OCI-LY7 (cell line): ENCODE results near the gene MIS18A. TPM values are rescaled to one million over a fixed set of nuclear protein-coding genes. Genes with fewer than 3 reads are reported as not detected.

ENCODE experiments used
- BruUV-seq: library from RNA; stranded (reverse); fragments of 400-500 nt; replicated peaks from 2 replicates; lab custom pipeline; 2021; lab: Mats Ljungman, UMichigan
- CTCF ChIA-PET: fragments of 300-600 bp; sonication (Branson Sonifier 250); formaldehyde crosslinking; loops from one replicate; lab custom pipeline; 2022; ENCODE audit warnings: antibody characterized with exemption; ENCODE audit not compliant: unreplicated experiment; lab: Charles Lee
- POLR2A ChIA-PET: fragments of 300-600 bp; sonication (Branson Sonifier 250); formaldehyde crosslinking; loops from one replicate; lab custom pipeline; 2022; ENCODE audit warnings: antibody characterized with exemption; lab: Charles Lee
- DNase-seq: peaks from one replicate; pipeline ENCODE4 v3.0.0-alpha.2; 2015; ENCODE audit warnings: low spot score
- H2AFZ ChIP-seq: fragments of 200-600 bp; sonication (generic), shearing (Covaris generic); 2 replicates; pipeline ENCODE4 v1.6.1; 2014; ENCODE audit warnings: mild to moderate bottlenecking, antibody characterized with exemption, low read length, moderate library complexity
- H3K27ac ChIP-seq: fragments of 200-600 bp; sonication (generic); 2 replicates; pipeline ENCODE4 v1.5.1; 2014; ENCODE audit warnings: mixed run types, low read depth, mild to moderate bottlenecking, moderate library complexity, low read length, inconsistent platforms; ENCODE audit not compliant: poor library complexity, severe bottlenecking
- H3K36me3 ChIP-seq: fragments of 200-600 bp; sonication (generic); 2 replicates; pipeline ENCODE4 v1.6.1; 2014; ENCODE audit warnings: mild to moderate bottlenecking, antibody characterized with exemption, low read length, moderate library complexity, mixed read lengths; ENCODE audit not compliant: insufficient read depth
- H3K4me1 ChIP-seq: fragments of 200-600 bp; sonication (generic); 2 replicates; pipeline ENCODE4 v1.5.1; 2014; ENCODE audit warnings: mild to moderate bottlenecking, low read length; ENCODE audit not compliant: insufficient read depth, poor library complexity, severe bottlenecking
- H3K4me2 ChIP-seq: fragments of 200-600 bp; sonication (generic); 2 replicates; pipeline ENCODE4 v1.6.1; 2014; ENCODE audit warnings: mild to moderate bottlenecking, low read length
- H3K4me3 ChIP-seq: fragments of 200-600 bp; sonication (generic); 2 replicates; pipeline ENCODE4 v1.5.1; 2014; ENCODE audit warnings: mild to moderate bottlenecking, low read depth, low read length; ENCODE audit not compliant: poor library complexity, severe bottlenecking
- H3K79me2 ChIP-seq: fragments of 200-600 bp; sonication (generic); 2 replicates; pipeline ENCODE4 v1.6.1; 2016; ENCODE audit warnings: low read depth, mild to moderate bottlenecking, low read length, moderate library complexity, mixed read lengths; ENCODE audit not compliant: insufficient read depth
- H3K9me2 ChIP-seq: fragments of 200-600 bp; sonication (generic); 2 replicates; pipeline ENCODE4 v1.6.1; 2016; ENCODE audit warnings: mild to moderate bottlenecking, low read length, mixed read lengths; ENCODE audit not compliant: insufficient read depth
- H3K9me3 ChIP-seq: fragments of 200-600 bp; sonication (generic); 2 replicates; pipeline ENCODE4 v1.6.1; 2014; ENCODE audit warnings: mild to moderate bottlenecking, mixed run types, low read length, mixed read lengths
- H4K20me1 ChIP-seq: fragments of 200-600 bp; sonication (generic); 2 replicates; pipeline ENCODE4 v1.6.1; 2014; ENCODE audit warnings: mild to moderate bottlenecking, antibody characterized with exemption, low read length, moderate library complexity, mixed read lengths; ENCODE audit not compliant: insufficient read depth
- CTCF ChIP-seq: fragments of 200-600 bp; sonication (generic); conservative IDR thresholded peaks from 2 replicates; pipeline ENCODE4 v1.5.1; 2014; ENCODE audit warnings: mild to moderate bottlenecking, antibody characterized with exemption, low read length, moderate library complexity, mixed read lengths
- EZH2phosphoT487 ChIP-seq: fragments of 200-600 bp; sonication (generic); IDR thresholded peaks from 2 replicates; pipeline ENCODE4 v1.6.1; 2018; ENCODE audit warnings: low read depth, borderline replicate concordance, mild to moderate bottlenecking, mixed run types, antibody characterized with exemption, low read length, moderate library complexity, mixed read lengths
- intact Hi-C: fragments of 100-400 bp; cut with micrococcal nuclease; formaldehyde crosslinking; loops from one replicate; pipeline ENCODE4 v1.10.0; 2022; ENCODE audit not compliant: unreplicated experiment
- total RNA-seq, 2 experiments: library from RNA; depleted of rRNA in 1 of 2; stranded (reverse); fragments of >200 nt in 1 of 2; shearing (Covaris generic) in 1 of 2; gene quantifications; 2 replicates each; pipeline ENCODE4 v1.2.3, GENCODE V29; 2014 to 2022

The MIS18A gene
- total RNA-seq, 2 experiments from 2014 or later, result 25.2 to 53.0 TPM

- DNase-seq, result no peak
- Histone ChIP-seq H3K27ac (no peak overlapping the region), H2AFZ (no peak overlapping the region), H3K4me1 (no peaks in the 10 kb centered on the region), H4K20me1 (no peaks in the 10 kb centered on the region), H3K36me3 (no peaks in the 10 kb centered on the region), H3K79me2 (no peaks in the 10 kb centered on the region), H3K4me2 (no peak overlapping the region), H3K9me3 (no peaks in the 10 kb centered on the region), H3K9me2 (no peaks in the 10 kb centered on the region), H3K4me3 (no peak overlapping the region)
- BruUV-seq, result no TSS peak
- no peak for TF ChIP-seq CTCF
- no peak for TF ChIP-seq EZH2phosphoT487
- intact Hi-C loops, result loop anchor here (10.0 kb wide), 1 partner anchor 155 kb away; no protein-coding TSS in a partner anchor
- POLR2A ChIA-PET, result interaction anchor here (0.6 kb wide), 1 partner anchor 9 kb away, joined by 3 read pairs; no protein-coding TSS in a partner anchor
- CTCF ChIA-PET, result no interaction called here
These were observed 29.2 kb downstream of the MIS18A start for GRCh38 chr21:32249511-32250280.

- no peak for DNase-seq
- H3K4me1 ChIP-seq, result no peaks in the 10 kb centered on the region
- no peak overlapping the region for H3K4me2 ChIP-seq
- H3K79me2 ChIP-seq, result no peaks in the 10 kb centered on the region
- BruUV-seq, result no TSS peak
- no peak overlapping the region for H3K4me3 ChIP-seq
- no peak overlapping the region for H2AFZ ChIP-seq
- CTCF ChIA-PET, result no interaction called here
- no peaks in the 10 kb centered on the region for H3K36me3 ChIP-seq
- intact Hi-C loops, result no loop called here
- no peak for TF ChIP-seq EZH2phosphoT487
- TF ChIP-seq CTCF, result no peak
- POLR2A ChIA-PET, result interaction anchor here (0.6 kb wide), 1 partner anchor 8 kb away, joined by 3 read pairs; no protein-coding TSS in a partner anchor
- H3K27ac ChIP-seq, result no peak overlapping the region
- no peaks in the 10 kb centered on the region for H3K9me2 ChIP-seq
- no peaks in the 10 kb centered on the region for H3K9me3 ChIP-seq
- H4K20me1 ChIP-seq, result no peaks in the 10 kb centered on the region
These were observed 30.0 kb downstream of the MIS18A start for GRCh38 chr21:32248571-32249461.
